Measurements from ENCODE around the gene ZBTB3. TPM values are rescaled to one million over a fixed set of nuclear protein-coding genes. Genes with fewer than 3 reads are reported as not detected.

ZBTB3 gene
- total and polyA plus RNA-seq, 2 of the 13 experiments (the other 11 are each of a cell fraction or from before 2014, with no cell fraction given): 3.4 to 5.2 TPM

DNA sequence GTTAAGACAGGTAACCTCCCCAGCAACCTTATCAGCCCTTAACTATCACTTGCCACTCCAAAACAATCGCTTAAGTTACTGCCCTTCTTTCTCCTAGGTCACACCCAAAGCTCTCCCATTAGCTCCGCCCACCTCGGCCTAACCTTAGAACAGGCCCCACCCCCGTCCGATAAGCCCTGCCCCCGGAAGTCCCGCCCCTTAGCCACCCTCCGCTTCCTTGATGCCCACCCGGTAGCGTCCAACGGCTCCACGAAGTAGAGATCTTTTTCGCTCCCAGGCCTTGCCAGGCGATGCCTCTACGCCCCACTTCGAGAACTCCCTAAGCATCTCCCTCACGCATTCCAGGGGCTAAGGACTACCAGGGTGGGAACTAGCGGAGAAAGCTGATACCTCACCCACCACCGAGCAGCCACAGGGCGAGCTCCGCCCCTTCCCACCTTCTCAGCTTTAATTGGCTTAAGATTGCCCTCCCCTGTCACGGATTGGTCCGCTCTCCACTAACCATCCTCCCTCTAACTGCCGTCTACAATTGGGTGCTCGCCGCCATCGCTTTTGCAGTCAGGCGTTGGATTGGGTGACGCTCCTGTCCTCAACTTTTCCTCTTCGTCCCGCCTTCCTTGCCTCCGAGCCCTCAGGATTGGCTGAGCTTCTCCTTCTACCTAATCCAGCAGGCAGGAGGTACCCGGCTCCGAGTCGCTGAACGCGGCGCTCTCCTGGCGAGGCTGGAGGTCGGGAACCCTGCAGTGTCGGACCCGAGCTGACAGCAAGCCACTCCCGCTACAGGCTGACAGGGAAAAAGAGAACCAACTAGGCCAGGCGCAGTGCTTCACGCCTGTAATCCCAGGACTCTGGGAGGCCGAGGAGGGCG, at the start of gene ZBTB3 (continued):
- peak; percentile 79; the same call in 1 of the 2 replicates for TF ChIP-seq MEIS1 (CRISPR knock-in tag; IDR thresholded peaks at IDR 0.05; ENCODE audit: borderline replicate concordance)
- TF ChIP-seq, protein P1, sequence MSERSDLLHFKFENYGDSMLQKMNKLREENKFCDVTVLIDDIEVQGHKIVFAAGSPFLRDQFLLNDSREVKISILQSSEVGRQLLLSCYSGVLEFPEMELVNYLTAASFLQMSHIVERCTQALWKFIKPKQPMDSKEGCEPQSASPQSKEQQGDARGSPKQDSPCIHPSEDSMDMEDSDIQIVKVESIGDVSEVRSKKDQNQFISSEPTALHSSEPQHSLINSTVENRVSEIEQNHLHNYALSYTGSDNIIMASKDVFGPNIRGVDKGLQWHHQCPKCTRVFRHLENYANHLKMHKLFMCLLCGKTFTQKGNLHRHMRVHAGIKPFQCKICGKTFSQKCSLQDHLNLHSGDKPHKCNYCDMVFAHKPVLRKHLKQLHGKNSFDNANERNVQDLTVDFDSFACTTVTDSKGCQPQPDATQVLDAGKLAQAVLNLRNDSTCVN (CRISPR knock-in tag; IDR thresholded peaks at IDR 0.05; ENCODE audit: borderline replicate concordance): no peak; the same call in 1 of the 2 replicates
- peak; percentile 55; the same call in 1 of the 2 replicates for TF ChIP-seq ARNT2 (CRISPR knock-in tag; IDR thresholded peaks at IDR 0.05; ENCODE audit: low read depth)
- TF ChIP-seq, protein P2, sequence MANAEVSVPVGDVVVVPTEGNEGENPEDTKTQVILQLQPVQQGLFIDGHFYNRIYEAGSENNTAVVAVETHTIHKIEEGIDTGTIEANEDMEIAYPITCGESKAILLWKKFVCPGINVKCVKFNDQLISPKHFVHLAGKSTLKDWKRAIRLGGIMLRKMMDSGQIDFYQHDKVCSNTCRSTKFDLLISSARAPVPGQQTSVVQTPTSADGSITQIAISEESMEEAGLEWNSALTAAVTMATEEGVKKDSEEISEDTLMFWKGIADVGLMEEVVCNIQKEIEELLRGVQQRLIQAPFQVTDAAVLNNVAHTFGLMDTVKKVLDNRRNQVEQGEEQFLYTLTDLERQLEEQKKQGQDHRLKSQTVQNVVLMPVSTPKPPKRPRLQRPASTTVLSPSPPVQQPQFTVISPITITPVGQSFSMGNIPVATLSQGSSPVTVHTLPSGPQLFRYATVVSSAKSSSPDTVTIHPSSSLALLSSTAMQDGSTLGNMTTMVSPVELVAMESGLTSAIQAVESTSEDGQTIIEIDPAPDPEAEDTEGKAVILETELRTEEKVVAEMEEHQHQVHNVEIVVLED (CRISPR knock-in tag; IDR thresholded peaks at IDR 0.05; ENCODE audit: borderline replicate concordance): 0 out of 2 replicates have a peak, but pooled peaks have one; percentile 25
- peak; percentile 21; the same call in 1 of the 2 replicates for TF ChIP-seq RFXANK (CRISPR knock-in tag; IDR thresholded peaks at IDR 0.05)
- TF ChIP-seq, protein P3, sequence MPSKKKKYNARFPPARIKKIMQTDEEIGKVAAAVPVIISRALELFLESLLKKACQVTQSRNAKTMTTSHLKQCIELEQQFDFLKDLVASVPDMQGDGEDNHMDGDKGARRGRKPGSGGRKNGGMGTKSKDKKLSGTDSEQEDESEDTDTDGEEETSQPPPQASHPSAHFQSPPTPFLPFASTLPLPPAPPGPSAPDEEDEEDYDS (CRISPR knock-in tag; IDR thresholded peaks at IDR 0.05): peak; percentile 83
- TF ChIP-seq RCOR2 (CRISPR knock-in tag; IDR thresholded peaks at IDR 0.05): 0 out of 2 replicates have a peak, but pooled peaks have one; percentile 42
- TF ChIP-seq, protein P4, sequence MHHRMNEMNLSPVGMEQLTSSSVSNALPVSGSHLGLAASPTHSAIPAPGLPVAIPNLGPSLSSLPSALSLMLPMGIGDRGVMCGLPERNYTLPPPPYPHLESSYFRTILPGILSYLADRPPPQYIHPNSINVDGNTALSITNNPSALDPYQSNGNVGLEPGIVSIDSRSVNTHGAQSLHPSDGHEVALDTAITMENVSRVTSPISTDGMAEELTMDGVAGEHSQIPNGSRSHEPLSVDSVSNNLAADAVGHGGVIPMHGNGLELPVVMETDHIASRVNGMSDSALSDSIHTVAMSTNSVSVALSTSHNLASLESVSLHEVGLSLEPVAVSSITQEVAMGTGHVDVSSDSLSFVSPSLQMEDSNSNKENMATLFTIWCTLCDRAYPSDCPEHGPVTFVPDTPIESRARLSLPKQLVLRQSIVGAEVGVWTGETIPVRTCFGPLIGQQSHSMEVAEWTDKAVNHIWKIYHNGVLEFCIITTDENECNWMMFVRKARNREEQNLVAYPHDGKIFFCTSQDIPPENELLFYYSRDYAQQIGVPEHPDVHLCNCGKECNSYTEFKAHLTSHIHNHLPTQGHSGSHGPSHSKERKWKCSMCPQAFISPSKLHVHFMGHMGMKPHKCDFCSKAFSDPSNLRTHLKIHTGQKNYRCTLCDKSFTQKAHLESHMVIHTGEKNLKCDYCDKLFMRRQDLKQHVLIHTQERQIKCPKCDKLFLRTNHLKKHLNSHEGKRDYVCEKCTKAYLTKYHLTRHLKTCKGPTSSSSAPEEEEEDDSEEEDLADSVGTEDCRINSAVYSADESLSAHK (CRISPR knock-in tag; IDR thresholded peaks at IDR 0.05; ENCODE audit: borderline replicate concordance): no peak
- TF ChIP-seq TEAD3 (CRISPR knock-in tag; optimal IDR thresholded peaks at IDR 0.05; ENCODE audit: borderline replicate concordance): peak; percentile 13
- peak; percentile 46 for TF ChIP-seq ZNF781 (CRISPR knock-in tag; IDR thresholded peaks at IDR 0.05; ENCODE audit: borderline replicate concordance, not compliant biosample characterization)
- TF ChIP-seq MEF2D (CRISPR knock-in tag; IDR thresholded peaks at IDR 0.05): peak; percentile 53; the same call in 1 of the 2 replicates
- TF ChIP-seq ZNF329 (CRISPR knock-in tag; IDR thresholded peaks at IDR 0.05; ENCODE audit: low read depth): no peak
- TF ChIP-seq SMAD9 (CRISPR knock-in tag; IDR thresholded peaks at IDR 0.05): peak; percentile 70; the same call in 1 of the 2 replicates
- peak; percentile 83 for TF ChIP-seq PHF20 (CRISPR knock-in tag; IDR thresholded peaks at IDR 0.05)
- TF ChIP-seq ZSCAN31 (CRISPR knock-in tag; IDR thresholded peaks at IDR 0.05; ENCODE audit: low read depth): peak; percentile 49
- TF ChIP-seq, protein P5, sequence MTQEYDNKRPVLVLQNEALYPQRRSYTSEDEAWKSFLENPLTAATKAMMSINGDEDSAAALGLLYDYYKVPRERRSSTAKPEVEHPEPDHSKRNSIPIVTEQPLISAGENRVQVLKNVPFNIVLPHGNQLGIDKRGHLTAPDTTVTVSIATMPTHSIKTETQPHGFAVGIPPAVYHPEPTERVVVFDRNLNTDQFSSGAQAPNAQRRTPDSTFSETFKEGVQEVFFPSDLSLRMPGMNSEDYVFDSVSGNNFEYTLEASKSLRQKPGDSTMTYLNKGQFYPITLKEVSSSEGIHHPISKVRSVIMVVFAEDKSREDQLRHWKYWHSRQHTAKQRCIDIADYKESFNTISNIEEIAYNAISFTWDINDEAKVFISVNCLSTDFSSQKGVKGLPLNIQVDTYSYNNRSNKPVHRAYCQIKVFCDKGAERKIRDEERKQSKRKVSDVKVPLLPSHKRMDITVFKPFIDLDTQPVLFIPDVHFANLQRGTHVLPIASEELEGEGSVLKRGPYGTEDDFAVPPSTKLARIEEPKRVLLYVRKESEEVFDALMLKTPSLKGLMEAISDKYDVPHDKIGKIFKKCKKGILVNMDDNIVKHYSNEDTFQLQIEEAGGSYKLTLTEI (CRISPR knock-in tag; conservative IDR thresholded peaks at IDR 0.05): no peak
- TF ChIP-seq HOXA3 (CRISPR knock-in tag; IDR thresholded peaks at IDR 0.05): peak; percentile 41; the same call in 1 of the 2 replicates
- peak; percentile 13 for TF ChIP-seq ERF (CRISPR knock-in tag; IDR thresholded peaks at IDR 0.05)
- no peak for TF ChIP-seq SYNCRIP (IDR thresholded peaks at IDR 0.05; ENCODE audit: insufficient read depth, low read depth, low read length)
- no peak; the same call in 1 of the 2 replicates for TF ChIP-seq ZNF747 (CRISPR knock-in tag; IDR thresholded peaks at IDR 0.05; ENCODE audit: borderline replicate concordance)
- peak; percentile 74; the same call in 1 of the 2 replicates for TF ChIP-seq CHD4 (IDR thresholded peaks at IDR 0.05; ENCODE audit: borderline replicate concordance, low read length)
